Gastrocnemius medialis (tissue), 4 donors: ENCODE measurements around the gene UNC93A.

Source experiments
- CTCF ChIP-seq, 5 experiments: fragments of 450-650 bp in 3 of 5; fragments of 200-600 bp in 2 of 5; sonication (generic) in 2 of 5; IDR thresholded peaks in 4 of 5; conservative IDR thresholded peaks in 1 of 5; 1 replicate in 4 of 5; 2 replicates in 1 of 5; pipeline ENCODE4 v1.5.1; 2016 to 2019; ENCODE audit warnings: antibody characterized with exemption in 5 of 5, mild to moderate bottlenecking in 3 of 5, moderate library complexity in 3 of 5
- POLR2A ChIP-seq, 2 donors: fragments of 450-650 bp; IDR thresholded peaks; one replicate each; pipeline ENCODE4 v1.6.1; 2017; ENCODE audit warnings: antibody characterized with exemption in 2 of 2, mild to moderate bottlenecking in 2 of 2, moderate library complexity in 2 of 2

DNA sequence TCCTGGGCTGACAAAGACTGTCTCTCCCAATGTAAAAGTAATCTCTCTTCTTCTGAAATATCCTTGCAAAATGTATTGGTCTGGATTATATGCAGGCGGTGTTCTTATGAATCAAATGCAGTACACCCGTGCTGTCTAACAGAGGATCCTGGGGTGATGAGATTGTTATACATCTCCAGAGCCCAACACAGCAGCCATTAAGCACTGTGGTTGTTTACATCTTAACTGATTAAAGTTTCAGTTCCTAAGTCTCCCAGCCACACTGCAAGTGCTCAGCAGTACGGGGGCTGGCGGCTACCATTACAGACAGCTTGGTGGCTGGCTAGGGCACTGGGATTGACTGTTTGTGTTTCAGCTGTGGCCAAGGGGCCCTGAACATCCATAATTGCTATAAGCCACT, 7.0 kb downstream of the UNC93A start:
- TF ChIP-seq CTCF (IDR thresholded peaks at IDR 0.05 in 4 of 5, conservative IDR thresholded peaks at IDR 0.05 in 1 of 5) (no peak), POLR2A (IDR thresholded peaks at IDR 0.05) (no peak)
